H54 (cell line): ENCODE results near the gene PRDM12.

ENCODE experiments used
- DNase-seq: peaks from one replicate; pipeline ENCODE4 v3.0.0; 2011; ENCODE audit warnings: low spot score, mixed read lengths; ENCODE audit not compliant: insufficient read length
- FAIRE-seq: peaks from 3 replicates; lab custom pipeline; 2011; peaks lifted over from hg19 to GRCh38; lab: Jason Lieb, UNC
- POLR2A ChIP-seq: IDR thresholded peaks from 2 replicates; pipeline ENCODE4 v1.6.1; 2011; ENCODE audit warnings: low read depth, mild to moderate bottlenecking, low read length

PRDM12 gene

DNA sequence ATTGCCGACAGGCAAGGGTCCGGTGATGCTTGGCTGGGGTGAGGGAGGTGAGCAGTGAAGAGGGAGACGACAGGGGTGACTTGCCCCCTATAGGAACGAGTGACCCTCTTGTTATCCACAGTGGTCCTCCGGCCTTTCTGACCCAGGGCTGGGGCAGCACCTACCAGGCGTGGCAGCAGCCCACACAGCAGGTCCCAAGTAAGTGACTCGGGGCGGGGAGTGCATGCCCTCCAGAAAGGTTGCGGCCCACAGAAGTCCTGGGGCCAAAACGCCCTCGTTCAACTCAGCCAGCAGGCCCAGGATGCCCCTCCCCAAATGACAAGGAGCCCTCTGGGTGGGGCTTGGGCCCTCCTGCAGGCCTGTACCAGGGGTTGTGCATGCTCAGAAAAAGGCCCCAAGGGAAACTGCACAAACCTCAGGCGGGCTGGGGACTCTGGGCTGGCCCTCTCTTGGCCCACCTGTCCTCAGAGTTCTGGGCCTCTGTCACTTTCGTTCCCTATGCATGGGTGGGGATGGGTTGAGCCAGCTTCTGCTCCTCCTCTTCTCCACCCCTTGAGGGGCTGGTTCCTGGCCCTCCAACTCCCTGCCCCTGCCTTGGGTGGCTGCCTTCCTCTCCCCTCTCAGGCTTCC is 32.2 kb upstream of the PRDM12 start:
- DNase-seq (no peak), FAIRE-seq (no peak)
- no peak for TF ChIP-seq POLR2A

GRCh38 chr9:130632841-130633240 is 31.6 kb upstream of the PRDM12 start:
- DNase-seq (no peak), FAIRE-seq (no peak)
- TF ChIP-seq POLR2A = no peak

DNA sequence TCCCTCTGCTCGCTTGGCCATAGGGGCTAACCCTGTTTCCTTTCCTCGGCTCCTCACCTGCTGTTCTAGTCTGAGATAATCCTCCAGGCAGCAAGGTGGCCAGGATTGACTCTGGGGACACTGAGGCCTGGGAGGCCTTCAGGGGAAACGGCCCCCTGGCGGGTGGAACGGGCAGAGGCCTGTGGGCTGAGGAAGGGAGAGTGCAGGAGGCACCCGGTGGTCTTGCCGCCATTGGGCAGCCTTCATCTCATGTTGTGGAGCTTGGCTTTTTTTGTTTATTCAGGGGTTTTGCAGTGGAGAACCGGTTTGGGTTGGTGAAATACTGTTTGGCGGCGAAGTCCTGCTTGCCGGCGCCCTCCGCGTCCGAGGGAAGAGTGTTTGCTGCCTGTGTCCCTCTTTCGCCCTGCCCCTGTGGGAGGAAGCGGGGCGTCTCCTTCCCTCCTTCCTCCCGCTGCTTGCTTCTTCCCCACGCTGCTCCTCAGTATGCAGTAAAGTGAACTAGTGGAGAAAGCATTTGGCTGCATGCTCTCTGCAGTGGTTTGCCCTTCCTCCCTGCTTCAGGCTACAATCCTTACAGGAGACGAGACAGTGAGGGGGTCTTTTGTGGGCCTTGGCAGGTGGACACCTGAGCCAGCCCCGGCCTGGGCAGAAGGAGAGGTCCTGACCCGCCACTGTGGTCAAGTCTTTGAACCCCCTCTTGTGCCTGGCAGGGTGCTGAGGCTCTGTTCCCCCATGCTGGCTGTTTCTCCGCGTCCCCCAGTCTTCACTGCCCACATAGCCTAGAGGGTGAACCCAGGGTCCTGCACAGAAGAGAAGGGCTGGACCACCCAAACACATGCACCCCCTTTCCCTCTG is 30.8 kb upstream of the PRDM12 start:
- no peak for TF ChIP-seq POLR2A
- no peak for DNase-seq
- no peak for FAIRE-seq

DNA sequence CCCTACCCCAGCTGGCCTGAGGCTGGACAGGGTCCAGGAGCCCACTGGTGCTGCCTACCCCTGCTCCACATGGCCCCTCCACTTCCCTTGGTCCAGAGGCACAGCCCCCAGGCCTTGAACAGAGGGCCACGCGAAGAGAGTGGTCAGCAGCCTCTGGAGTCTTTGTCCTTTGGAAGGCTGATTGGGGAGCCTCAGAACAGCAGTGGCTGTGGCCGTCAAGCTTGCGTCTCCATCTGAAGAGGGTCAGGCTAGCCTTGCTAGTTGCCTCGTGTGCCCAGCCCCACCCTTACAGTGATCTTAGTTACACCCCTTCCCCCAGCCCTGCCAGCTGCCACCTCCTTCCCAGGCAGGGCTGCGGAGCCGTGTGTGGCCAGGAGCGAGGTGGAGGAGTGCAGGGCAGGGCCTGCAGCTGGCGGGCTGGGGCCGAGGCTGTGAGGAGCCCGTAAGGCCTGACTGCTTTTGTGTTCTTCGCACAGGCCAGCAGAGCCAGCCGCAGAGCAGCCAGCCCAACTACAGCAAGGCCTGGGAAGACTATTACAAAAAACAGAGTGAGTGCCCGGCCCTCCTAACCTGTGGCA is 30.1 kb upstream of the PRDM12 start:
- no peak for DNase-seq
- no peak for TF ChIP-seq POLR2A
- no peak for FAIRE-seq

DNA sequence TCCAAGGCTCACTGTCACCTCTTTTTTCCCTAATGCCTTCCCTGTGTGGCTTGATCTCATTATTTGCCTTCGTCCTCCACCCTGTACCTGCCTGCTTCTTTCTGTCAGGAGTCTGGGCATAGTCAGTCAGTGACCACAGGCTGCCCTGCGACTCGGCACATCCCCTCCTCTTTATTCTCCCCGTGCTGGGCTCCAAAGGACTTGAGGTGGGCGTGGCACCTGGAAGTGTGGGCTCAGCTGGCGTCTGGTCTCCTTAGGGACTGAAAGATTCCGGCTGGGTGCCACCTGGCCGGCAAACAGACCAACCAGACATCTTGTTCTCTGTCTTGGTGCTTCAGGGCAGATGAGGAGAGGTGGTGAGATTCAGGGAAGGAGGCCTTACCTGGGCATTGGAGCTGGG is 29.6 kb upstream of the PRDM12 start:
- no peak for DNase-seq
- no peak for TF ChIP-seq POLR2A
- no peak for FAIRE-seq

DNA sequence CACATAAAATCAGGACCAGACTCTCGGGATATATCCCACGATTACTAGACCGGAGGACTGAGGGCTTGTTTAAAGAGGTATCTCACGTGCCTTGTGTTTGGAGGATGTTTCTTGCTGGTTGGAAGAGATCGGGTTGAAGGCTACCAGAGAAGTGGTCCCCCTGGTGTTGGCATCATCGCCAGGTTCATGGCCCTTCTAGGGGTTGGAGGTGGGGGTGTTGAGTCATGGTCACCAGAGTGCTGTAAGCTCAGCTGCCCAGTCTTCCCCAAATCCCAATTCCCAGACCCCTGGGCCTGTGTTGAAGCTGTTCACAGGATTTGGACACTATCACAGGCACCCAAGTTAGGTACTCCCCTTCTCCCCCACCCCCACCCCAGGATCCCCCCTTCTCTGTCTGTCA is 29.1 kb upstream of the PRDM12 start:
- no peak for DNase-seq
- TF ChIP-seq POLR2A = no peak
- FAIRE-seq = no peak

DNA sequence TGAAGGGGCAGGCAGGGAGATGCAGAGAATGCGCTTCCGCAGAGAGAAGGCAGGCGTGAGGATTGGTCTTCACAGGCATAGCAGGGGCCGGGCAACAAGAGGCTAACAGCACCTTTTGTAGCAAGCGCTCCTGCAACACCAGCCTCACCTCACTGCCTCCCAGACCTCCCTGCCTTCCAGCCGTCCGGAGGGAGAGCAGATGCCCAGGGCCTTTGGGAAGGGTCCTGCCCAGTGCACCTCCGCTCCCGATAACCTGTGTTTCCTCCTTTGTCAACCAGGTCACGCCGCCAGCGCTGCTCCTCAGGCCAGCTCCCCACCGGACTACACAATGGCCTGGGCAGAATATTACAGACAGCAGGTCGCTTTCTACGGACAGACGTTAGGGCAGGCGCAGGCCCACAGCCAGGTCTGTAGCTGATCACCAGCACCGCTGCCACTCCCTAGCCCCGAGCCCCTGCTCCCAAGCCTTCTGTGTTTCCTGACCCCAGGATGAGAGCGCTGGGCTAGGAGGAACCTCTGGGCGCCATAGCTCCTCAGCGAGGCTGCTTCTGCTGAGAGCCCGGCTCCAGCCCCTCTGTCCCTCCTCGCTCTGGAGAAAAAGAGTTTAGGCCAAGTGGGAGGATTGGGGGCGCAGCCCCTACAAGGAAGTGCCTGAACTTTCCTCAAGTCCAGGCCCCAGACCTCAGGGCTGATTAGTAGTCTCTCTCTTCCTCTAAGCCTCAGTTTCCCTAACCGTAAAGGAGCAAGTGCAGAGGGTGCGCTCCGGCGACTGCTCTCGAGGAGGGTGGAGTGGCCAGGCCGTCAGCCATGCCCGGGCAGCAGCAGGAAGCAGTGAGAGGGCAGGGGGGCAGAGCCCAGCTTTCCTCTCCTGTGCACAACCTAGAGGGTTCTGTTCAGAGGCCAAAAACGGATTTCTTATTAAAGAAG is 28.4 kb upstream of the PRDM12 start:
- FAIRE-seq (no peak), DNase-seq (no peak)
- TF ChIP-seq POLR2A = no peak

DNA sequence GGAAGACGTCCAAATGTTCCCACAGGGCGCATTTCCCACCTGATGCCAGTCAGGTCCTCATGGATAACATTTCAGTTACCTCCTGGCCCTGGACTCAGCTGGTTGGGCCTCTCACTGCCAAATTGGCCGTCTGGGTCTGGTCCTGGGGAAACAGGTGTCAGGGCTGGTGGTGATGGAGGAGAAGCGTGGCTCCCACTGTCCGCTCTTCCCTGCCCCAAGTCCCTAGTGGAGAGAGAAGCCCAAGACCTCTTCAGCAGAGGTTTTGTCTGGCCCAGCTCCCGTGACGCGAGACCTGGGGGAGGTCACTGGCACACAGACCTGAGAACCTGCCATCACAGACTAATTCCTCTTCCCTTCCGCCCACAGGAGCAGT is 27.8 kb upstream of the PRDM12 start:
- TF ChIP-seq POLR2A = no peak
- FAIRE-seq (no peak), DNase-seq (no peak)

DNA sequence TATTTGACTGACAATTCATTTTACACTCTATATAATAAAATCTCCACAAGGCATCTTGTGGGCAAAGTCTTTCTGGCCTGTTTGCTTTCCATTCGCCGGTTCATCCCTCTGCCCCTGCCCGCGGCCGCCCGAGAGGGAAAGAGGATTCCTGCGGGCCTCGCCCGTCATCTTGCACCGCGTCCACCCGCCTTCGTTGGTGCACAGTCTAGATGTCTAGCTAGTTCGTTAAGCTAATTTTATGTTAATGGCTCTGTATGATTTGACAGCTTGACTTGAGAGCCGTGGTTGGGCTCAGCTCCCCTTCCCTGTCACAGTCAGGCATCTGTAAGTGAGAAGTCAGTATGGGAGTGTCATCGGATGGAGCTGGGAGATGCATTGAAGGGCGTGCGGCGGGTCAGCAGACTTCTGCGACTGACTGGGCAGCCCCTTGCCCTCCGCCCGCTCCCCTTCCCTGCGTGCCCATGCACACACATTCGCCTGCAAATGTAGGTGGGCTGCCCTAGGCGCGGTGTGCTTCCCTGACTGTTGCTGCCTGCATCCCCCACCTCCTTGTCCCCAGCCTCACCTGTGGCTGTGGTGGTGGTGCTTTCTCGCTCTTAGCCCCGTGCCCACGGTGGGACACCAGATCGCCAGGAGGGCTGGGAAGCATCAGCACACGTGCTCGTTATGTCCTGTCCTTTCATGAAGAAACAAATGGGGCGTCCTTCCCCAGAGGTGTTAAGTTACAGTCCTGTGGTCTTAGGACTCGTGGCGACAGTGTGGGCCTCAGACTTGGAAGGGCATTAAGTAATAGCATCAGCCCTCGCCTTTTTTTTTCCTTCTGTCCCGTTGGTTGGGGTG is 25.9 kb upstream of the PRDM12 start:
- DNase-seq (no peak), FAIRE-seq (no peak)
- TF ChIP-seq POLR2A = no peak

- no peak for TF ChIP-seq POLR2A
Observed at GRCh38 chr9:130639124-130639765, 25.1 kb upstream of the PRDM12 start.

GRCh38 chr9:130639866-130640555 is 24.4 kb upstream of the PRDM12 start:
- FAIRE-seq (no peak), DNase-seq (no peak)
- TF ChIP-seq POLR2A = no peak

More at GRCh38 chr9:130639124-130639765, 25.1 kb upstream of the PRDM12 start:
- DNase-seq (no peak), FAIRE-seq (no peak)

- TF ChIP-seq POLR2A = no peak
- FAIRE-seq (no peak), DNase-seq (no peak)
Observed at GRCh38 chr9:130640681-130641080, 23.7 kb upstream of the PRDM12 start.
